ENCODE measurements around the gene NTN5. TPM values are rescaled to one million over a fixed set of nuclear protein-coding genes. Genes with fewer than 3 reads are reported as not detected.
A peak's percentile ranks its signal among the peaks of the same experiment; 100 is the strongest.
"Not testable (repeated sequence)": the region's sequence is repeated elsewhere in the genome, so short reads cannot be mapped to it uniquely, and the experiment has no call there.

The NTN5 gene
- total and polyA plus RNA-seq, 2 donors, result 0.53 to 0.80 TPM

DNA sequence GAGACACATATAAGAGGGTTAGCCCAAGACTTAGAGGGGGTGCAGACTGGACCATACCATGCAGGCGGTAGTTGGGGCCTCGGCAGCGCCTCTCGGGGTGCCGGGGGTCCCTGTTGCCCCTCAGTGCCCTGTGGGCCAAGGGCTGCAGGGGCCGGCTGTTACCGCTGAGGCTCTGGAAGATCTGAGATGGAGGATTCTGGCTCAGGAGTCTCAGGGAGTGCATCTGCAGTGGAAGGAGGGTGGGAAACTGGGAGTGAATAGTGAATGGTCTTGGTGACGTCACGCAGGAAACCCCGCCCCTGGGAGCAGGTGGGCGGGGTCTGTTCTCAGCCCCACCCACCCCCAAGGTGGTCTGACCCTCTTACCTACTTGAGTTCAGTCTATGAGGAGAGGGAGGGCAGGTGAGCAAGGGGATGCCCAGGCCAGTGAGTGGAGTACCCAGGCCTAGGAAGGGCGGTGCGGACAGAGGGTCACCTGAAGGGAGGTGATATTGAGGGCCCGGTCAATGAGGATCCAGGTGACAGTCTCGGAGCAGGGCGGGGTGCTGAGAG, 33.9 kb downstream of the NTN5 start:
- Histone ChIP-seq H3K4me3 (ENCODE audit: low read depth, low read length) (no peak overlapping the region), H3K36me3 (ENCODE audit: insufficient read depth) (no peaks in the 10 kb centered on the region), H3K4me1 (ENCODE audit: insufficient read depth) (no peaks in the 10 kb centered on the region), H3K27ac (ENCODE audit: low read depth) (no peak overlapping the region)
- 78% methylated on average over 16 of the region's 16 CpGs for WGBS
- no peak for DNase-seq (ENCODE audit: extremely low spot score)

DNA sequence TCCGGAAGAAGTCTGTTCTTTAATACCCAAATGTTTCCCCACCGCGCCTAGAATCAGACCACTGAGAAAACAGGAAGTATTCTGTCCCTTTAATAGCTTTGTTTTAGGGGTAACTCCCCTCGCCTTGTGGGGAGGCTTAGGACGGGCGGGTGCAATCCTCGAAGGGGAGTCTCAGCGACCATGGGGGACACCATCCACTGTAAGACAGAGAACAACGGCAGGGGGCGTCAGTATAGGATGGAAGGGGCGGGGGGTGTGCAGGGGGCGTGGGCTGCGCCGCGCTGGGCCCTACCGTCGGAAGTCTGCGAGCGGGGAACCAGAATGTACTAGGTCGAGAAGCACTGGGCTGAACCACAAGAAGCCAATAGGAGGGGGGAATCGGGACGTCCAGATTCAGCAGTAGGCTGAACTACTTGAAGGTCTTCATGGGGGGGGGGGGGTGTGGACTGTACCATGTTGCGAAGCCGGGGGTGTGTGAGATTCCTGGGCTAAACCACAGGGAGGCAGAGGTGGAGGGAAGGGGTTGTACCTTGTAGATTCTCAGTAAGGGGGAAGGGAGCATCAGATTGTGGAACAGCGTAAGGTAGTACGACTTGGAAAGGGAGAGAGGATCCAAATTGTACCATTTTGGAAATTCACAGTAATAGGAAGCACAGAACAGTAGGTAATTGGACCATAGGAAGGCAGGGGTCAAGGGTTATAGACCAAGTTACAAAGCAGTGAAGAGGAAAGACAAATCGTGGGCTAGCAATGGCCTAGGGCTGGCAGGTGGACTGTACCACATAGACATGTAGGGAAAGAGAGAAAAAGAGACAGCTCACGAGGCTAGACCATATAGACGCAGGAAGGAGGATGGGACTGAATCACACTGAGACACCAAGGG, 34.6 kb downstream of the NTN5 start:
- H3K4me3 ChIP-seq (ENCODE audit: low read depth, low read length), result peak overlapping the region; percentile 47
- DNase-seq (ENCODE audit: extremely low spot score), result peak; percentile 89
- no peaks in the 10 kb centered on the region for H3K4me1 ChIP-seq (ENCODE audit: insufficient read depth)
- H3K27ac ChIP-seq (ENCODE audit: low read depth), result peak overlapping the region; percentile 95
- no peaks in the 10 kb centered on the region for H3K36me3 ChIP-seq (ENCODE audit: insufficient read depth)
- 8% methylated on average over 29 of the region's 29 CpGs for WGBS

DNA sequence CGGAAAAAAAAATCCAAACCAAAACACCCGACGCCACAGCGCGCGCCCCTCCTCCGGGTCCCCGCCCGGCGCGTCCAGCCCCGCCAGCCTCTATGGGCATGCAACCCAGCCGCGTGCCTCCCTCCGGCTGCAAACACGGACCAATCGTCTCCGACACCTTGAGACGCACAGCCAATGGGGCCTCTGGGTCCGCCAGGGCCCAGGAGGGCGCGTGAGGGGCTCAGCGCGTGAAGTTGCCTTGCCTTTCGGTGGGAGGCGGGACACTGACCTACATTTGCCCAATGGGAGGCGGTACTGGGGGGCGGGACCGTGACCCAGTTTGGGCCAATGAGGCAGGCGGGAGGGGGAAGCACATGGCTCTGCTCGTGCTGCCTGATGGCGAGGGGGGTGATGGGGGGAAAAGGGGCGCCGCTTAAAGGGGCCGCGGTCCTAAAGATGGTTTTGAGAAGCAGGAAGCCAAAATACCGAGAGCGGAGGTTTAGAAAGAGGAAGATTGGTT, 35.3 kb downstream of the NTN5 start:
- under 1% methylated on average over 38 of the region's 38 CpGs for WGBS
- DNase-seq (ENCODE audit: extremely low spot score), result peak; percentile 98
- Histone ChIP-seq H3K36me3 (ENCODE audit: insufficient read depth) (no peaks in the 10 kb centered on the region), H3K27ac (ENCODE audit: low read depth) (peak overlapping the region; percentile 95), H3K4me3 (ENCODE audit: low read depth, low read length) (peak overlapping the region; percentile 60), H3K4me1 (ENCODE audit: insufficient read depth) (no peaks in the 10 kb centered on the region)

GRCh38 chr19:48636859-48637448, 35.9 kb downstream of the NTN5 start, which contains the start of gene DBP:
Gene DBP, minus strand, starts transcription at chr19:48637379. Its CDS starts 385 bp downstream, at chr19:48636994.
- peak within 1 kb of the TSS; percentile 60 for H3K4me3 ChIP-seq (ENCODE audit: low read depth, low read length)
- peak within 1 kb of the TSS; percentile 95 for H3K27ac ChIP-seq (ENCODE audit: low read depth)
- H3K4me1 ChIP-seq (ENCODE audit: insufficient read depth), result no peaks in the 10 kb centered on the region
- no peaks in the 10 kb centered on the region for H3K36me3 ChIP-seq (ENCODE audit: insufficient read depth)
- DNase-seq (ENCODE audit: extremely low spot score), result no peak
- WGBS, result under 1% methylated on average over 40 of the region's 40 CpGs

GRCh38 chr19:48635966-48636858, 36.6 kb downstream of the NTN5 start:
- WGBS, result 4% methylated on average over 35 of the region's 35 CpGs
- H3K27ac ChIP-seq (ENCODE audit: low read depth), result peak overlapping the region; percentile 87
- peak overlapping the region; percentile 60 for H3K4me3 ChIP-seq (ENCODE audit: low read depth, low read length)
- no peak for DNase-seq (ENCODE audit: extremely low spot score)
- H3K4me1 ChIP-seq (ENCODE audit: insufficient read depth), result no peaks in the 10 kb centered on the region
- H3K36me3 ChIP-seq (ENCODE audit: insufficient read depth), result no peaks in the 10 kb centered on the region

DNA sequence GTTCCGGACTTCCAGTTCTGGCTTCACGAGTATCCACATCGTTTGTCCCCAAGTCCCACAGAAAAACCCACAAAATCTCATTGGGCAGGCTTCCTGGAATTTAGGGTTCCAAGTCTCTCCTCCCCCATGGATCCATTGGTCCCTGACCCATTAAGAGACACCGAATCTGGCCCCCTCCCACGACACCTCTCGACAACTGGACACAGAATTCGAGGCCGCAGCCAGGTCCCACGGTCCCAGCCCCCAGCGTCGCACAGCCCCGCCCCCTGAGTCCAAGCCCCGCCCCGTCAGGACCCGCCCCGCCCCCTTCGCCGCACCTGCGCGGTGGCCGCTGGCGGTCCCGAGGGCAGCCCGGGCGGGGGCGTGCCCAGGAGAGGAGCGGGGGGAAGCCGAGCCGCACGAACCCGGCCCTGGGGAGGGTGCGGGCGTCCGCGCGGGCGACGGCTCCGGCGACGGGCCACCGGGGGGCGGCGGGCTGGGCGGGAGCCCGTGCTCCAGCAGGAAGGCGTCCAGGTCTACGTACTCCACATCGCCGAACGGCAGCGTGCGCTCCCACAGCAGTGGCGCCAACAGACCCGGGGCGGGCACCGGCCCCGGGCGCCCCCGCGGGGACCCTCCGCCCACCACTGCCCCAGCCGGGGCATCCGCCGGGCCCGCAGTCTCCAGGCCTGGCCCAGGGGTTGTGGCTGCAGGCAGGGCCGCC, 37.4 kb downstream of the NTN5 start:
- H3K4me1 ChIP-seq (ENCODE audit: insufficient read depth), result no peaks in the 10 kb centered on the region
- H3K4me3 ChIP-seq (ENCODE audit: low read depth, low read length), result peak overlapping the region; percentile 60
- WGBS, result 2% methylated on average over 67 of the region's 67 CpGs
- H3K36me3 ChIP-seq (ENCODE audit: insufficient read depth), result no peaks in the 10 kb centered on the region
- H3K27ac ChIP-seq (ENCODE audit: low read depth), result peak overlapping the region; percentile 83
- DNase-seq (ENCODE audit: extremely low spot score), result no peak

DNA sequence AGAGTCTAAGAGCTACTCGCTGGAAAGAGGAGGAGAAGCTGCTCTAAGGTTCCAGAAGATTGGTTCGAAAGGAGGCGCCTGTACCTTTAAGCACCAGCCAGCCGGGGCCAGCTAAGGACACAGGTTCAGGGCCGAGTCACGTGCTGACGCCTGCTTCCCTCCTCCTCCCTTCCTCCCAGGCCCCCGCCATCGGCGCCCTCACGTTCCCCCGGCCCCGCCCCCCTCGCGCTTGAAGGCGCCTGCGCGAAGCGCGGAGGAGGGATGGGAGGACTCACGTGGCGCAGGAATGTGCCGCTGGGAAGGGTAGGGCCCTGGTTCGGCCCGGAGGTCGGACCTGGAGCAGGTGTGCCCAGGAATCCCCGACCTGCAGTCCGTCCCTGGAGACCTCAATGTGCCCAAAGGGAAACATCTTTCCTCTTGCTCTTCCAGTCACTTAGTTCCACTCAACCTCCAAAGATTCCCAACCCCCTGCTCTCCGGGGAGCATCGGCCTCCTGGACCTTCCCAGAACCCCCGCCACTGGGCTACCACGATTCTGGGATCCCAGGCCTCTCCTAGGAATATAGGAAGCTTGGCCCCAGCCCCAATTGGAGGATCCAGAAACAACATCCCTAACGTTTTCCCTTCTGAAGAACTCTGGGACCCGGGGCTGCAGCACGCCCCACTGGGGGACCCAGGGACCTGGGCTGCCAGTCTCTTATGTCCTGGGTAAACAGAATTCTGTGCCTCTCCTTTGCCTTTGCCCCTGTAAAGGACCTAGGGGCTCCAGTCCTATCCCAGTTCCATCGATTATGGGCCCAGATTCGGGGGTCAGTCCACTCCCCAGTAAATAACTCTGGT, 38.2 kb downstream of the NTN5 start:
- peak; percentile 83 for DNase-seq (ENCODE audit: extremely low spot score)
- Histone ChIP-seq H3K27ac (ENCODE audit: low read depth) (peak overlapping the region; percentile 83), H3K36me3 (ENCODE audit: insufficient read depth) (no peaks in the 10 kb centered on the region), H3K4me3 (ENCODE audit: low read depth, low read length) (peak overlapping the region; percentile 1), H3K4me1 (ENCODE audit: insufficient read depth) (no peaks in the 10 kb centered on the region)
- WGBS, result 7% methylated on average over 37 of the region's 37 CpGs

DNA sequence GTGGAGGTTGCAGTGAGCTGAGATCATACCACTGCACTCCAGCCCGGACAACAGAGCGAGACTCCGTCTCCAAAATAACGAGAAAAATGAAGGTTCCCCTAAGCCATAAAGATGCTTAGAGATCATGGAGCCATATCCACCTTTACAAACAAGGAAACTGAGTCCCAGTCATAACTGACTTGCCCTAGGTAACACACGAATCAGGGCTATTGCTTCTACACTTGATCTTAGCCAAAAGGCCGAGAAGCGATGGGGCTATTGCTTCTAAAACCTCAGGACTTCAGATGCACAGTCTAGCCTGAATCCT, 38.8 kb downstream of the NTN5 start:
- Histone ChIP-seq H3K36me3 (ENCODE audit: insufficient read depth) (no peaks in the 10 kb centered on the region), H3K27ac (ENCODE audit: low read depth) (no peak overlapping the region), H3K4me3 (ENCODE audit: low read depth, low read length) (no peak overlapping the region), H3K4me1 (ENCODE audit: insufficient read depth) (no peaks in the 10 kb centered on the region)
- DNase-seq (ENCODE audit: extremely low spot score), result no peak
- 48% methylated on average over 7 of the region's 7 CpGs for WGBS

GRCh38 chr19:48633148-48634035, 39.4 kb downstream of the NTN5 start:
- DNase-seq (ENCODE audit: extremely low spot score), result no peak
- Histone ChIP-seq H3K36me3 (ENCODE audit: insufficient read depth) (no peaks in the 10 kb centered on the region), H3K27ac (ENCODE audit: low read depth) (no peak overlapping the region), H3K4me3 (ENCODE audit: low read depth, low read length) (no peak overlapping the region), H3K4me1 (ENCODE audit: insufficient read depth) (no peaks in the 10 kb centered on the region)
- WGBS, result 70% methylated on average over 22 of the region's 22 CpGs

- Histone ChIP-seq H3K4me1 (ENCODE audit: insufficient read depth) (no peaks in the 10 kb centered on the region), H3K36me3 (ENCODE audit: insufficient read depth) (no peaks in the 10 kb centered on the region), H3K4me3 (ENCODE audit: low read depth, low read length) (no peak overlapping the region), H3K27ac (ENCODE audit: low read depth) (no peak overlapping the region)
- DNase-seq (ENCODE audit: extremely low spot score), result no peak
These were observed 40.1 kb downstream of the NTN5 start for GRCh38 chr19:48632692-48633147.

GRCh38 chr19:48632286-48632685, 40.5 kb downstream of the NTN5 start:
- H3K27ac ChIP-seq (ENCODE audit: low read depth); H3K4me1 ChIP-seq (ENCODE audit: insufficient read depth); DNase-seq (ENCODE audit: extremely low spot score); H3K4me3 ChIP-seq (ENCODE audit: low read depth, low read length); H3K36me3 ChIP-seq (ENCODE audit: insufficient read depth): not testable (repeated sequence)
- WGBS, result 90% methylated on average over 11 of the region's 11 CpGs
